ENCODE measurements around the gene KRT74. TPM values are rescaled to one million over a fixed set of nuclear protein-coding genes. Genes with fewer than 3 reads are reported as not detected.

Gene KRT74
- total and polyA plus RNA-seq, 9 of the 15 experiments (the other 6 are each of a cell fraction or from before 2014, with no cell fraction given) = not detected

DNA sequence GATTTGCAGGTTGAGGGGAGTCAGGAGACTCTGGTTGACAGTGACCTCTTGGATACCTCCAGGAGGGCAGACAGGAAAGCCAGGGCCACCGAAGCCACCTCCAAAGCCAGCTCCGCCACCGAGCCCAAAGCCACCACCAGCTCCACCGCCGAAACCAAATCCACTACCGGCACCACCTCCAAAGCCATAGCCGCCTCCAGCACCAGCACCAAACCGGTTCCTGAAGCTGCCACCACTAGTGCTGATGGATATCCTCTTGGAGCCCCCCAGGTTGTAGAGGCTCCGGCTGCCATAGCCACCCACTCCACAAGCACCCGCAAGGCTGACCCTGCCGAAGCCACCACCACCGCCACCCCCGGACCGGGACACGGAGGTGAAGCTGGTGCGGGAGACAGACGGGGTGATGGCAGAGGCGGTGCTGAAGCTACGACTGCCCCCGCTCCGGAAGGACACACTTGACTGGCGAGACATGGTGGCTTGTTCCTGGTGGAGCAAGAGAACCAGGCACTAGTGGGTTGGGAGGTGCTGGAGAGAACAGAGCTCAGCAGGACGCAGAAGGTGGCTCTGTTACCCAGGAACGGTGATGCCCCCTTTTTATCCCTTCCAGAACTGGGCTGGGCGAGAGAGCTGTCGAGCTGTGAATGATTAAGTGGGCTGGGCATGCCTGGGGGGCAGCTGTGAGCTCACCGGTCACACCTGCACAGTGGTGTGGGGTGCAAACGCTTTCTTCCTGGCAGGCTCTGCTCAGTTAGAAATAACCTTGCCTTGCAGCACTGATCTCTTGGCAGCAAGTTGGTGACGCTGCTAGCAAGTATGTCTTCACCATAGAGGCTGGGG, 53.6 kb downstream of the KRT74 start, which contains the start of gene KRT5 (continued):
- TF ChIP-seq MYC (IDR thresholded peaks at IDR 0.05; ENCODE audit: low read depth, low read length) = no peak
- no peak for TF ChIP-seq MYC (CRISPR knock-in tag; IDR thresholded peaks at IDR 0.05; ENCODE audit: borderline replicate concordance, low read depth)
- TF ChIP-seq XRCC4 (IDR thresholded peaks at IDR 0.05; ENCODE audit: extremely low read depth, insufficient read depth, insufficient read length) = no peak
- no peak for TF ChIP-seq RAD51 (IDR thresholded peaks at IDR 0.05; ENCODE audit: borderline replicate concordance, low read depth)
- TF ChIP-seq, protein P1, sequence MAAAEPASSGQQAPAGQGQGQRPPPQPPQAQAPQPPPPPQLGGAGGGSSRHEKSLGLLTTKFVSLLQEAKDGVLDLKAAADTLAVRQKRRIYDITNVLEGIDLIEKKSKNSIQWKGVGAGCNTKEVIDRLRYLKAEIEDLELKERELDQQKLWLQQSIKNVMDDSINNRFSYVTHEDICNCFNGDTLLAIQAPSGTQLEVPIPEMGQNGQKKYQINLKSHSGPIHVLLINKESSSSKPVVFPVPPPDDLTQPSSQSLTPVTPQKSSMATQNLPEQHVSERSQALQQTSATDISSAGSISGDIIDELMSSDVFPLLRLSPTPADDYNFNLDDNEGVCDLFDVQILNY (CRISPR knock-in tag; IDR thresholded peaks at IDR 0.05) = no peak
- TF ChIP-seq, protein P2, sequence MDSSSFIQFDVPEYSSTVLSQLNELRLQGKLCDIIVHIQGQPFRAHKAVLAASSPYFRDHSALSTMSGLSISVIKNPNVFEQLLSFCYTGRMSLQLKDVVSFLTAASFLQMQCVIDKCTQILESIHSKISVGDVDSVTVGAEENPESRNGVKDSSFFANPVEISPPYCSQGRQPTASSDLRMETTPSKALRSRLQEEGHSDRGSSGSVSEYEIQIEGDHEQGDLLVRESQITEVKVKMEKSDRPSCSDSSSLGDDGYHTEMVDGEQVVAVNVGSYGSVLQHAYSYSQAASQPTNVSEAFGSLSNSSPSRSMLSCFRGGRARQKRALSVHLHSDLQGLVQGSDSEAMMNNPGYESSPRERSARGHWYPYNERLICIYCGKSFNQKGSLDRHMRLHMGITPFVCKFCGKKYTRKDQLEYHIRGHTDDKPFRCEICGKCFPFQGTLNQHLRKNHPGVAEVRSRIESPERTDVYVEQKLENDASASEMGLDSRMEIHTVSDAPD (CRISPR knock-in tag; IDR thresholded peaks at IDR 0.05) = no peak
- no peak for TF ChIP-seq ZFP1 (CRISPR knock-in tag; IDR thresholded peaks at IDR 0.05)
- no peak for TF ChIP-seq ZNF507 (tag; conservative IDR thresholded peaks at IDR 0.05)
- TF ChIP-seq, protein P3, sequence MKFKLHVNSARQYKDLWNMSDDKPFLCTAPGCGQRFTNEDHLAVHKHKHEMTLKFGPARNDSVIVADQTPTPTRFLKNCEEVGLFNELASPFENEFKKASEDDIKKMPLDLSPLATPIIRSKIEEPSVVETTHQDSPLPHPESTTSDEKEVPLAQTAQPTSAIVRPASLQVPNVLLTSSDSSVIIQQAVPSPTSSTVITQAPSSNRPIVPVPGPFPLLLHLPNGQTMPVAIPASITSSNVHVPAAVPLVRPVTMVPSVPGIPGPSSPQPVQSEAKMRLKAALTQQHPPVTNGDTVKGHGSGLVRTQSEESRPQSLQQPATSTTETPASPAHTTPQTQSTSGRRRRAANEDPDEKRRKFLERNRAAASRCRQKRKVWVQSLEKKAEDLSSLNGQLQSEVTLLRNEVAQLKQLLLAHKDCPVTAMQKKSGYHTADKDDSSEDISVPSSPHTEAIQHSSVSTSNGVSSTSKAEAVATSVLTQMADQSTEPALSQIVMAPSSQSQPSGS (CRISPR knock-in tag; IDR thresholded peaks at IDR 0.05) = no peak
- no peak for TF ChIP-seq TAL1 (IDR thresholded peaks at IDR 0.05)
- no peak for TF ChIP-seq STAG1 (CRISPR knock-in tag; IDR thresholded peaks at IDR 0.05; ENCODE audit: borderline replicate concordance)
- no peak for TF ChIP-seq PML (IDR thresholded peaks at IDR 0.05; ENCODE audit: low read length)
- TF ChIP-seq EP400 (IDR thresholded peaks at IDR 0.05) = no peak
